Lung microvascular endothelial cell (primary cell): ENCODE measurements around the gene HUS1. TPM values are rescaled to one million over a fixed set of nuclear protein-coding genes. Genes with fewer than 3 reads are reported as not detected.

ENCODE experiments used
- DNase-seq, 2 donors: peaks; one replicate each; pipeline versions ENCODE4 v3.0.0 to v3.0.0-alpha.2; 2010; ENCODE audit warnings: low read depth in 2 of 2
- total RNA-seq: library from RNA; depleted of rRNA; stranded (reverse); fragments of >200 nt; gene quantifications from 2 replicates; pipeline ENCODE4 v1.2.1, GENCODE V29; 2014

Gene HUS1
- total RNA-seq, 1 donor from 2014 or later, result 9.5 TPM

GRCh38 chr7:47979832-47980181, 392 bp upstream of the HUS1 start:
- no peak for DNase-seq

DNA sequence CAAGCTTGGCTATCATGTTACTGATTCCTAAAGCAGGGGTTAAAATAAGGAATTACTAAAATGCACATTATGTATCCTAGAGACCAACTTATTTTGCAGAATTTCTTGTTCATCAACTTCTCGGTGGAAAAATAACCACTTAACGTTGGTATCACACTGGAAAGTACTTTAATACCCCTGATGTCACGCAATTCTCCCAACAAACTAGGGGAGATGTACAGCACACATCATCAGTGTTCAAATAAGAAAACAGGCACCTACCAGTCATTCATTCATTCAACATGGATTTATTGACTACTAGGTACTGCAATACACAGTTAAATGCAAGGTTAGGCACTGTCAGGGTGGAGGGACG, 648 bp downstream of the HUS1 start:
- DNase-seq, result no peak

GRCh38 chr7:47973739-47974138, 5.7 kb downstream of the HUS1 start:
- DNase-seq, result no peak

DNA sequence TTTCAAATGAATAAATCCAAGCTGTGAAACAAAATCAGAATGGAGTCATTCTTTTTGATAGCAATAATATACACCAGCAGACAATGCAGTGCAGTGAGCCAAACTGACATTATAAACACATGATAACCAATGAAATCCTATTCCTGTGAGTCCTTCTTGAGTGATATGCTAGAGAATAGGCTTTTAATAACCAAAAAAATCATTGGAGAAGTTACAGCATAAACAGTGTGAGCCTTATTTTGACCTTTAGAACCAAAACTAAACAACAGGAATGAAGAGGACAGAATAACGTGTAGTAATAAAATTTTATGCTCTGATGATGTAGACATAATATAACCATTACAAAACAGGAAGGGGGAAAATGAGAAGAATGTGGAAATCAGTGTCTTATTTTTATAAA, 8.7 kb downstream of the HUS1 start:
- DNase-seq, result peak; percentile 39 to 64

- peak; percentile 83 to 85 for DNase-seq
Measured at GRCh38 chr7:47968847-47969774, 10.3 kb downstream of the HUS1 start.

DNA sequence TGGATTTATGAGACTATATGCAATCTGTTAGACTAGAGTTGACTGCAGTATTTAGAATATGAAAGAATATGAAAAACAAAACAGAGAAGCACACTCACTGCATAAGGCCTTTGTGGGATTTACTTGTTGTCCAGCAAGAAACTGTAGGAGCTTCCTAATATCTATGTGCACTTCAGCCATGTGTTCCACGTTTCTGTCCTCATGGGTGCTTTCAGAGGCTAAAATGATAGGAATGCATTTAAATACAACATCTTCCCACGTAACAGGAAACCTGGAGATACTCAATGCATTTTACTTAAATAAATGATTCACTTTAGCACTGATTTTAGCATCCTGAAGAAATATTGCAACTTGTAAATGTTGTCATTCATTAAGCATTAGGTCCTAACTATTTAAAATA, 11.7 kb downstream of the HUS1 start:
- no peak for DNase-seq

- DNase-seq, result no peak
Measured at GRCh38 chr7:47967123-47967522, 12.3 kb downstream of the HUS1 start.

DNA sequence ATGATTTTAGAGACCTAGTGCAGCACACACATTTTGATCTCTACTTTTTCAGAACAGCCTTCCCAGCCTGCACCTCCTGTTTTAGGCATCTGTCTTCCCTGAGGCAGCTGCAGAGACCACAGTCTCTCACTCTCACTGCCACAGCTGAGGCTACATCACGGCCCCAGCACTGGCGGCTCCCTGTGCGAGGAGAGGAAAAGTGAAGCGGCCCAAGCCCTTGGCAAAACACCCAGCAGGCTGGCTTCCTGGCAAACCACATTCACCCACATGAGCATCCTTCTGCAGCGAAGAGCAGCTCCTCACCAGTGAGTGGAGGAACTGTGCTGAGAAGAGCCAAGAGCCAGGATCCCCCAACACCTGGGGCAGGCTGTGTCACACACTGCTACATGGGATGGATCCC, 14.0 kb downstream of the HUS1 start:
- no peak for DNase-seq

DNA sequence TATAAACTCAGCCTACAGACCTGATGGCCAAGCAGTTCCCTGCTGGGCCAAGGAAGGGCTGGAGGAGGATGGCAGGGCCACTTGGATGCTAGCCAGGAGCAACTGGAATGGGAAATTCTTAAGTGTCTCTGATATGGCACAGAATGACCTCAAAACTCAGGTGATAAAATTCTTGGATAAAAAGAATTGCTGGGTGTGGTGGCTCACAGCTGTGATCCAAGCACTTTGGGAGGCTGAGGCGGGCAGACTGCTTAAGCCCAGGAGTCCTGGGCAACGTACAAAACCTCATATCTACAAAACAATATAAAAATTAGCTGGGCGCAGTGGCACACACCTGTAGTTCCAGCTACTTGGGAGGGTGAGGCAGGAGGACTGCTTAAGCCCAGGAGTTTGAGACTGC, 17.2 kb downstream of the HUS1 start:
- DNase-seq, result no peak

- no peak for DNase-seq
Measured at GRCh38 chr7:47957156-47957555, 22.3 kb downstream of the HUS1 start.

DNA sequence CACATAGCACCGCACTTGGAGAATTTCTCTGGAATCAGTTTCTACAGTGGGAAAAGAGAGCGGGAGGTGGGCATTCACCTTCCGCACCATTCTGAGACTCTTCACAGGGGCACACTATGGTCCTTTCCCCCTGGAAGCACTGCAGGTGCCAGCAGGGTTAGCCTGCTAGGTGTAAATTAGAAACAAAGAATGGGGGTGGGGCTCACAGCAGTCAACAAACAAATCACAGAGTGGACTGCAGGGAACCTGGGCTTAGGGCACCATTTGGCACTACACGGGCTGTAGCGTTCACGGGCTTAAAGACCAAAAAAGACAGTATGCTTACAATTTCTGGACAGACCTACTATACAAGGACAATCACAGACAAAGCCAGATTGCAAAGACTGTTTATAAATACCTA, 23.2 kb downstream of the HUS1 start:
- DNase-seq, result no peak

GRCh38 chr7:47954231-47954911, 25.0 kb downstream of the HUS1 start:
- no peak for DNase-seq

DNA sequence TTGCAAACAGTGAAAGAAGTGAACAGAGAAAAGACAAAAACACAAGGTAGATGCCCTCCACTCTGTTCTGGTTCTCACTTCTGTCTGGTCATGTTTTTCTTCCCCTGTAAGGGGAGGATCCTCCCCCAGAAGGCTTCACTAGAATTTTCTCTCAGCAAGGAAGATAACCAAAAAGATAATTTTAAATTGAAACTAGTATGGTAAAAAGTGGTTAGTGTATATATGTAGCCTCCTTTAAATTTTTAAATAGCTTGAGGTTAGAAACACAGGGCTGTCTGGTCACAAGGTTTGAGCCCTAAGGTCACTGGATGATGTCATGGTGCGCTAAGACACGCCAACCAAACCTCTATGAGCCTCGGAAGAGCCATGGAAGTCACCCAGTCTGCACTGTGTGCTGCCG, 25.6 kb downstream of the HUS1 start:
- no peak for DNase-seq

DNA sequence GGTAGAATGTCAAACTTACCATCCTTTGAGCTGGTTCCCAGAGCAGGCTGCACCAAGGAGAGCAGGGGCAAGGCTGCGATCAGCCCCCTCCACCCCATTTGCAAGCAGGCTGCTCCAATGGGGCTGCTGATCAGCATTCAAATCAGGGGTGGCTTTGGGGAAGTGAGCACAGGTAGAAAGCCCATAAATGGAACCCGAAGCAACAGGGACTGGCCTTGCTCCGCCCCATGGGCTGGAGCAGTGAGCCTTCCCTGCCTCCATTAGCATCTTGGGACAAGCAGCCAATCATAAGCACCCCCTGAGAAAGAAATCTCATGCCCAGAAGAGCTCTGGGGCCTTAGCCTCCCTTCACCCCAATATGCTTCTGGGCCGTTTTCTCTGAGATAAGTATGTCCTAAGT, 27.2 kb downstream of the HUS1 start:
- DNase-seq, result no peak

DNA sequence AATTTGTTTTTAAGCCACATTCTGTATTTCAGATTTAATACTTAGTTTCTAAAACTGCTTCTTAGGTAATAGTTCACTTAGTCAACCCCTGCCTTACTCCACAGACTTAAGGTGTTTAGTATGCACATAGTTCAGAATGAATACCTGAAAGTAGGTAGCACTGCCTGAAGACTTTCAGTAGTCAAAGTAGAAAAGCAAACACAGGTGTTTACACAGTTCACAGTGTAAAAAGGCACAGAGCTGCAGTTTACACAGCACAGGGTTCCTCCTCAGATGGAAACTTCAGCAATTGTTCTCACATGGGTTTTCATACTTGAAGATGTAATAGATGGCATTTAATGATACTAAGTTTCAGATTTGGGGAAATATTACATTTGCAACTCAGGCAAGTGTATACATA, 28.0 kb downstream of the HUS1 start:
- DNase-seq, result no peak

DNA sequence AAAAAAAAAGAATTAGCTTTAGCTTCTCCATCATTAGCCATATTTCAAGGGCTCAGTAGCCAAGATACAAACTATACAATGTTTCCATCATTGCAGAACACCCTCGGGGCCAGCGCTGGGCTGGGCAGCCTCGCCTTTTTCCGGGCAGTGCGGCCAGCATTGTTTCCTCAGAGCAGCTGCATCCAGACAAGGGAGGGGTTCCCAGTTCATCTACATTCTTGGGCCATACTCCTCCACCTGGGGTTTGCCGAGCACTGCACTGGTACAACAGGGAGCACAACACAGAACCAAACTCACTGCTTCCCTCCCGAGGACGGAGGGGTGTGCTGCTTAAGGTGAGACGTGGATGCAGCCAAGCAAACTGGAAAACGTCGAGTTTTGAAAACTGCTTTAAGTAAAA, 28.7 kb downstream of the HUS1 start:
- DNase-seq, result peak; percentile 56 to 79

GRCh38 chr7:47949703-47950102, 29.7 kb downstream of the HUS1 start:
- no peak for DNase-seq

GRCh38 chr7:47948141-47948790, 31.1 kb downstream of the HUS1 start, which contains the start of gene PKD1L1:
TSS of gene PKD1L1 (minus strand) at chr7:47948466. CDS start at chr7:47948440, 26 bp downstream.
- DNase-seq, result peak in 1 of 2 donors; percentile 64

GRCh38 chr7:47947355-47947749, 32.1 kb downstream of the HUS1 start:
- DNase-seq, result no peak

GRCh38 chr7:47946581-47947354, 32.6 kb downstream of the HUS1 start:
- DNase-seq, result peak; percentile 50 to 91

- DNase-seq, result peak; percentile 77 to 78
Measured at GRCh38 chr7:47945261-47946015, 34.0 kb downstream of the HUS1 start.
